ENCODE results near the gene PCDH18.
"Not testable (repeated sequence)": the region's sequence is repeated elsewhere in the genome, so short reads cannot be mapped to it uniquely, and the experiment has no call there.

The PCDH18 gene

GRCh38 chr4:137531986-137532868 lies at the start of gene PCDH18:
TSS of gene PCDH18 (minus strand) at chr4:137532494. CDS start at chr4:137532088, 406 bp downstream.
- peak in 57 of 58 donors; percentile 8 to 87 (median 52) for DNase-seq

- no peak for DNase-seq
Observed at GRCh38 chr4:137576446-137576845, 44.2 kb upstream of the PCDH18 start.

- DNase-seq = no peak
Observed at GRCh38 chr4:137572647-137573046, 40.4 kb upstream of the PCDH18 start.

GRCh38 chr4:137572163-137572562 lies 39.9 kb upstream of the PCDH18 start:
- DNase-seq = no peak

GRCh38 chr4:137559801-137560200 lies 27.5 kb upstream of the PCDH18 start:
- no peak for DNase-seq

GRCh38 chr4:137558951-137559350 lies 26.7 kb upstream of the PCDH18 start:
- no peak for DNase-seq

- DNase-seq = peak in 1 of 58 donors; percentile 4
Observed at GRCh38 chr4:137545461-137545861, 13.2 kb upstream of the PCDH18 start.

- DNase-seq = no peak
Observed at GRCh38 chr4:137543648-137544047, 11.4 kb upstream of the PCDH18 start.

- DNase-seq = no peak
Observed at GRCh38 chr4:137543198-137543597, 10.9 kb upstream of the PCDH18 start.

GRCh38 chr4:137541876-137542646 lies 9.8 kb upstream of the PCDH18 start:
- peak in 2 of 58 donors; percentile 16 to 22 for DNase-seq

GRCh38 chr4:137541181-137541580 lies 8.9 kb upstream of the PCDH18 start:
- no peak for DNase-seq

GRCh38 chr4:137540356-137540755 lies 8.1 kb upstream of the PCDH18 start:
- DNase-seq = no peak

GRCh38 chr4:137538526-137538925 lies 6.2 kb upstream of the PCDH18 start:
- no peak for DNase-seq

GRCh38 chr4:137537807-137538206 lies 5.5 kb upstream of the PCDH18 start:
- DNase-seq = not testable (repeated sequence)

GRCh38 chr4:137536789-137537561 lies 4.7 kb upstream of the PCDH18 start:
- no peak for DNase-seq

- no peak for DNase-seq
Observed at GRCh38 chr4:137535718-137536117, 3.4 kb upstream of the PCDH18 start.

- no peak for DNase-seq
Observed at GRCh38 chr4:137534516-137534915, 2.2 kb upstream of the PCDH18 start.

GRCh38 chr4:137533855-137534254 lies 1.6 kb upstream of the PCDH18 start:
- no peak for DNase-seq

- DNase-seq = no peak
Observed at GRCh38 chr4:137532869-137533236, 559 bp upstream of the PCDH18 start.

GRCh38 chr4:137531168-137531985 lies 917 bp downstream of the PCDH18 start:
- DNase-seq = peak in 3 of 58 donors; percentile 2 to 48 (median 9)

GRCh38 chr4:137530176-137530575 lies 2.1 kb downstream of the PCDH18 start:
- DNase-seq = no peak

All from anterior cingulate cortex (tissue), 58 donors.